Measurements from ENCODE around the gene ENGASE. TPM values are rescaled to one million over a fixed set of nuclear protein-coding genes. Genes with fewer than 3 reads are reported as not detected.

ENGASE gene
- total and polyA plus RNA-seq, 2 of the 8 experiments (the other 6 are each of a cell fraction or from before 2014, with no cell fraction given) = 9.3 to 36.1 TPM

- no peak for TF ChIP-seq POU5F1 (IDR thresholded peaks at IDR 0.05; ENCODE audit: low read depth, low read length)
- no peak for TF ChIP-seq EGR1 (IDR thresholded peaks at IDR 0.05; ENCODE audit: borderline replicate concordance, low read depth, low read length)
- no peak for TF ChIP-seq ZNF274 (IDR thresholded peaks at IDR 0.05; ENCODE audit: borderline replicate concordance, extremely low read depth, low read length)
- no peak for TF ChIP-seq RXRA (IDR thresholded peaks at IDR 0.05; ENCODE audit: insufficient read depth, low read depth, low read length)
Observed at GRCh38 chr17:79123988-79124387, 49.4 kb downstream of the ENGASE start (continued).
